GM21528 (cell line): ENCODE results near the gene SPAG16.

Source experiments
- ATAC-seq: cut with Tn5 transposase; IDR thresholded peaks from one replicate; pipeline ENCODE4 v1.9.1; 2021; ENCODE audit warnings: mild to moderate bottlenecking, moderate library complexity; ENCODE audit not compliant: unreplicated experiment, low FRiP score

The SPAG16 gene

DNA sequence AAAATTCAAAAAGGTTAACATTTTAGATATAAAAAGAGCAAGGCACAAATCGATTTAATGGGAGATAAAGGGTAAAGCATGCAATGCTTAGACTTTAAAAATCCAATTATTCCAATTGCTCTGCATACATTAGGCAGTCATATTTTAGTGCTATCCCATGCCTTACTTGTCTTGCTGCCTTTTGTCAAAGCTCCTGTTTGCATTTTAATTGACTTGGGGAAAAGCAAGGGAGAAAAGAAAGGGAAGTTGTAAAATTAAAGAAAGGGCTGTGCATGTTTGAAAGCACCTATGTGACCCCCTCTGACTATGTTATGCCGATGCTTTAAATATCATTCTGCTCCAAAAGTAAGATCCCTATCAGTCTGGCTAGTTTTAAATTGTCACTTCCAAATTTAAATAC is 932.9 kb downstream of the SPAG16 start:
- ATAC-seq = no peak

DNA sequence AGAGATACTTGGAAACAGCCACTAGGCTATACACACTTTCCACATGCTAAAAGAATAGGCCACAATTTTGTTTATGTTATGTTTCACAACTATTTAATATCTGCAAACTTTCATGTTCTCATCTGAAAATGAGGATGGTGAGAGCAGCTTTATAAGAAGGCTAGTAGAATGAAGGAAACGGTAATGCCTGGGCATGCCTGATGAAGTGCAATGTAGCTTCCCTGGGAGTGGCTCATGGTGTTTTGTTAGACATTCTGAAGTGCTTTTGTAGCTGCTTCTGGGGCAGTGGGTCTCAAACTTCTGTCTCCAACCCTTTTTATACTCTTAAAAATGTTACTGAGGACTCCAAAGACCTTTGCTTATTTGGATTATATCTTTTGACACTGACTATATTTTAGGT is 933.3 kb downstream of the SPAG16 start:
- no peak for ATAC-seq

DNA sequence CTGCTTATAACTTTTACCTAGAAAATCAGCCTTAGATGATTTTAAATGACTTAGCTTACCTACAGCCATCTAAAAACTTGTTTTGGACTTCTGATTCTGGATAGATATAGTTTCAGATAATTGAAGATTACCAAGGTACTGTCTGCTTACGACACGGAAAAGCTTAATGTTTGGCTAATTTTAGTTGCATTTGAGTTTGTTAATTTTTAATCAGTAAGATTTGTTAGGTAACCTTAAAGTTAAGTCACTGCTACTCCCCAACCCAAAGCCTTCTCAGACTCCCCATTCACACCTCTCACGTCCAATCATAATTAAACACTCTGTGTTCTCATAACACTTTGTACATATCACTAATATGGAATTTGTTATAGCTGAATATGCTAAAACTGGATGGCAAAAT is 936.0 kb downstream of the SPAG16 start:
- ATAC-seq = no peak

DNA sequence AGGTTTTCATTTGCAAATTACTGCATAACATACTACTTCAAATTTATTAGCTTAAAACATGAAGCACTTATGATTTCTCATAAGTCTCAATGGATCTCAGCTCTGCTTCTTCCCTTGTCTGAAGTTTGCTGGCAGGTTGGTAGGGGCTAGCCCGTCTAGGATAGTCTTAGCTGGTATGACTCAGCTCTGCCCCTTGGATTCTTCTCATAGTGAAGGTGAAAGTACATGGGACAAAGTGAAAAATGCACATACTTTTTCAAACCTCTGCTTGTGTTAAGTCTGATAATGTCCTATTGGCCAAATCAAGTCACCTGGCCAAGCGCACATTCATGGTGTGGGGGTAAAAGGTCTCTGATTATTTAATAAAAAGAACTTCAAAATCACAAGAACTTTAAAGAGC is 941.8 kb downstream of the SPAG16 start:
- ATAC-seq = no peak

DNA sequence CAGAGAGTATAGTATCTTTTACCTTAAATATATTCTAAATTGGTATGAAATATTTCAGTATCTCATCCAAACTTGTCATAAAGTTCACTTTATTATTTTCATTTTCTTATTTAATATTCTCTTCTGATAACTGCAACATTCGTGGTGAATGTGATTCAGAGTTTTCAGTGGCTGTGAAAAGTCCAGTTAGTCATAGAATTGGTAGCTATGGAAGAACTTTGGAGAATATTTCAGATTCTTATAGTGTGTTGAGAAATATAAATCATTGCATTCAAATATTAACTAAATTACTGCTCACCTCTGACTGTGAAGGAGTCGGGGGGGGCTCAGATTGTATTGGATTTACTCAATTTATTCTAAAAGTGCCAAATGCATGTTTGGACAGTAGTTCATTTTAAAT is 948.0 kb downstream of the SPAG16 start:
- no peak for ATAC-seq

DNA sequence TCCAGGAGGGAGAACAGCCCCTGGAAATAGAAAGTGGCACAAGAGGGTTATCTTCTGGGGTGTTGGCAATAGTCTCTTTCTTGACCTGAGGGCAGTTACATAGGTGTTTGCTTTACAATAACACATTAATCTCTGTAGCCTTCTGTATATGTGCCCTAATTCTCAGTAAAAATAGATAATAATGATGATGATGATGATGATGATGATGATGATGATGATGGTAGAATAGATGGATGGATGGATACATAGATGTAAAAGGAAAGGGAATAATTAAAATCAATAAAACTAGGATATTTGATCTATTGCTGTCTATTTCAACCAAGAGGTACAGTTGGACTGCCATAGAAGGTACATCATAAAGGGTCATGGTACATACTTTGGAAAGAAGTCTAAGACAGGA is 948.9 kb downstream of the SPAG16 start:
- no peak for ATAC-seq

DNA sequence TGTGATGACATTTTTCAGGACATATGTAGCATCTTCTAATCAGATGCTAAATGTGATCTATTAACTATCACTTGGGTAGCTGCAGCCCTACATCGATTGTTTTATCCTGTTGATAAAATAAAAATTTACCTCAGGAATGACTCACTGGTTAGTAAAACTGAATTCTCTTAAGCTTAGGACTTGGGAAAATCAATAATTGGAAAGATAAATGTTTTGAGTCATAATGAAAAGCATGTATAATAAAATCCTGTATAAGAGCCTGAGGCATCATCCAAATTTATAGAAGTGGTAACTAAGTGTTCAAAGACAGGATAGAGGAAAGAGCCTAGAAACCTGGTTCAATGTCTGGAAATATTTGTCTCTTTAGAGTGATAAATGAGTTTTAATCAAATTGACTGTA is 958.5 kb downstream of the SPAG16 start:
- no peak for ATAC-seq

DNA sequence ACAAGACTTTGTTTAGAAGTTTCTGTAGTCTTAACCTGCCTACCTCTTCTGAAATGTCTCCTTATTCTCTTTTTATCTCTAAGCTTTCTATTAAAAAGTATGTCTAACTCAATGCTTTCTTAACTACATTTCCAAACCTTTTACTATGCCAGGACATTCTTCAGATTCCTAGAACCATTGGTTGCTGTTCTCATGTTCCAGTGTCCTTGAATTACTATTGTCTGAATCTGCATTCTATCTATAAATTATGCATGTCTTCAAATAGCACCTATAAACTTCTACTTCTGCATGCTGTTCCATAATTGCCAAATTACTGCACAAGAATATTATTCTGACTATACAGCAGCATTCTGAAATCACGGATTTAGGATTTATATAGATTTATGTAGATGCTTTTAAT is 960.6 kb downstream of the SPAG16 start:
- ATAC-seq = no peak

DNA sequence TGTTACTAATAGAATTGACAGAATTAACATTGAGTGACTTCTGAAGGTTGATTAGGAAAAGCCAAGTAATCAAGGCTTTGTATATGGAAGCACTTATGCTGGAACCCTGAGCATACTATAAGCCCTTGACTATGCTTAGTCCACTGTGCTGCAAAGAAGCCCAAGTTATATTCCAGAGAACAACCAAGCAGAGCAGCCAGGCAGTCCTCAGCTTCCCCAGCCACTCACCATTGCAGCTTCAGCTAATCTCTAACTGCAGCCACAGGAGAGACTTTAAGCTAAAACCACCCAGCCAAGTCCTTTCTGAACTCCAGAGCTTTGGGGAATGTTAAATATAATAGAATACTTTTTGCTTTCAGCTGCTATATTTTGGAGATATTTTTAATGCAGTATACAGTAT is 962.2 kb downstream of the SPAG16 start:
- ATAC-seq = no peak

DNA sequence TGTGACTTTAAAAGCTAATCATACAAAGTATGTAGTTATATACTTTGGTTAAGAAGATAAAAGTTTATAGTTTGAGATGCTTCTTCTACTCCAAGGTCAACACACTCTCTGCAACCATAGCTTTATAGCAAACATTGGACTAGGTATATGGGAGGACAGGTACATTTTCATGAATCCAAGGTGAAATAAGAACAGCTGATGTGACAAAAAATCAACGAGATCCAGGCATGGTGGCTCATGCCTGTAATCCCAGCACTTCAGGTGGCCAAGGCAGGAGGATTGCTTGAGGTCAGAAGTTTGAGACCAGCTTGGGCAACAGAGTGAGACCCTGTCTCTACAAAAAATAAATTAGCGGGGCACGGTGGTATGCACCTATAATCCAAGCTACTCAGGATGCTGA is 963.3 kb downstream of the SPAG16 start:
- no peak for ATAC-seq

DNA sequence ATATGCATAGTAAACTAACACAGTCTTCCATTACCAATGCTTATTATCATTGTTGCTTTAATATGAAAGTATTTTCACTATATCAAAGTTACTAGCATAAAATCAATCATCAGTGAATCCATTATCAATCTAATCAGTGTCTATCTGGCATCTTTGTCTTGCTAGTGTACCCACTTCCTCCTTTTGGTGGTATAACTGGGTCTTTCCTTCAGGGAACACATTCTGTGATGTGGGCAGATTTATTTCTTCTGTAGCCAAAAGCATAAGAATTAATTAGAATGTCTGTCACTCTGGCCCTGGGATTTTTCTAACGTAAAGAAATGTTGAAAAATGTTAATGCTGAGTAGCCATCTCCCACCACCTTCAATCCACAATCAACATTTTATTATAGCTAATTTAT is 970.8 kb downstream of the SPAG16 start:
- no peak for ATAC-seq

DNA sequence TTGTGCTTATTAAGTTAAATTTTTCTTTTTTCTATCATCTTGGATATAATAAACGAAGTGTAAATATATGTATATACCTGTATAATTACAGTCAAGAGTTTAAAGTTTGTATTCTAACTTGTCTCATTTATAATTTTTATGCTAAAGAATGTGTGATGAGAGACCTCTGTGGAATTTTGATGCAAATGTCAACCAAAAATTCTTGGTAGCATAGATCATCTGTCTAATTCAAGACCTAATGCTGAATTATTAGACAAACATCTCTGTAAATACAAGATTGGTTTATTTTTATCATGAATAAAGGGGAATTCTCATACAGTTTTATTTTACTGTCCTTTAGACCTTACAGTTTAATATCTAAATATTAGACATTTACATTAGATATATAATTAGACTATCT is 977.4 kb downstream of the SPAG16 start:
- ATAC-seq = no peak

DNA sequence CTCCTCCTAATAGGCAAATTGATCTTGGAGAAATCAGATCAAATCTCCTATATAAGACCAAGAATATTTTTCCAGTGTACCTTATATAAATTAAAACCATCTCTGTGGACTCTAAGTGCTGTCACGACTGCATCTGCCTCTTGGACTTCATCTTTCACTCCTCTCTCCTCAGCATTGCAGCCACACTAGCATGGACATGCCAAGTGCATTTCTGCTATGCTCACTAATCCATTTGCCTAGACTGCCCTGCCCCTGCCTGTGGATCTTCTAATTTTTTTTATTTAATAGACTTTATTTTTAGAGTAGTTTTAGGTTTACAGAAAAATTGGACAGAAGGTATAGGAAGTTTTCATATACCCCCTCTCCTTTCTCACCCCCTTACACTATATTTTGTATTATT is 979.9 kb downstream of the SPAG16 start:
- ATAC-seq = no peak

DNA sequence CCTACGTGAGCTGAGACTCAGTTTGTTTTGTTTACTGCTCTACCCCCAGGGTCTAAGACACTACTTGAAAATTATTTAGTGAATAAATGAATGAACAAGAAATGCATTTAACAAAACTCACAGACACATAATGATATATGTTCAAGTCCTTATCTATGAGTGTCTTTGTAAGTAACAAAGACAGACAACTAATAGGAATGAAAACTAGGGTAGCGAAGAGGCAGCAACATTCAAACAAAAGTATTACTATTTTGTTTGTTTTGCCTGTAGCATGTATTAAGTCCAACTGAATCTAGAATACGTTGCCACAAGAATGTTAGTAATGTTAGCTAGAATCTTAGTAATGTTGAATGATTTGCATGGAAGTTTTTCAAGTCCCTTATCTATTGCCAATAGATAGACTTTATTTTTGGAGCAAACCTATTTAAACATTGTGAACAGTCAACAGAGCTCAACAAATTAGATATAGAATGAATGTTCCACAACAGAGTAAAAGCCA is 981.8 kb downstream of the SPAG16 start:
- no peak for ATAC-seq

DNA sequence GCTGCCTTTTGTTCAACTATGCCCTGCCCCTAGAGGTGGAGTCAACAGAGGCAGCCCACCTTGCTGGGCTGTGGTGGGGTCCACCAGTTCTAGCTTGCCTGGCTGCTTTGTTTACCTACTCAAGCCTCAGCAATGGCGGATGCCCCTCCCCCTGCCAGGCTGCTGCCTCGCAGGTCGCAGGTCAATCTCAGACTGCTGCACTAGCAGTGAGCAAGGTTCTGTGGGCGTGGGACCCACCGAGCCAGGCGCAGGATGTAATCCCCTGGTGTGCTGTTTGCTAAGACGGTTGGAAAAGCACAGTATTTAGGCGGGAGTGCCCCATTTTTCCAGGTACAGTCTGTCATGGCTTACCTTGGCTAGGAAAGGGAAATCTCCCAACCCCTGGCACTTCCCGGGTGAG is 993.6 kb downstream of the SPAG16 start:
- no peak for ATAC-seq

DNA sequence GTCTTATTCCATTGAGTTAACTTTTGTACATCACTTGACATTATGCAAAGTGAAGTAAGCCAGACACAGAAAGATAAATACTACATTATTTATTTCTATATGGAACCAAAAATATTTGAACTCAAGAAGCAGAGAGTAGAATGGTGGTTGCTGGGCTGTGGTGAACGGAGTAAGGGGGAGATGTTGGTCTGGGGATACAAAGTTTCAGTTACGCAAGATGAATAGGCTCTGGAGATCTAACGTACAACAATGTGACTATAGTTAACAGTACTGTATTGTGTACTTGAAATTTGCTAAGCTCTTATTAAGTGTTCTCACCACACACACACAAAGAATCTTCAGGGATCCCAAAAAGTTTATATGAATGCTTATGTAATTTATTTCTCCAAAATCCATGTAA is 1001.7 kb downstream of the SPAG16 start:
- ATAC-seq = no peak

DNA sequence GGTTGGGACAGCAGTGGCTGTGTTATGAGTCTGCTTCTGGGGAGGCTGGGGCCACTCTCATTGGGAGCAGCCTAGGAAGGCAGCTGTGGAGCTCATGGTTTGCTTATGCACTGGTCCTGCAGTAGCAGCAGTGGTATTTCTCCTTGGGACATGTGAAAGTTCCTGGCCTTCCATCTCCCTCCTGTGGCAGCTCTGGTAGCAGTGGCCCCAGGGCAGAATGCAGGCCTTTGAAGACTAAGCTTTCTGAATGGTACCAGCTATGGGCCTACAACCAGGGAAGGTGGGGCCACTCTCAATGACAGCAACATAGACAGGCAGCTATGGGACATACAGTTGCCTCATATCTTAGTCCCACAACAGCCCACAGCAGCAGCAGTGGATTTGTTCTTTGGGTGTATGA is 1009.3 kb downstream of the SPAG16 start:
- no peak for ATAC-seq

DNA sequence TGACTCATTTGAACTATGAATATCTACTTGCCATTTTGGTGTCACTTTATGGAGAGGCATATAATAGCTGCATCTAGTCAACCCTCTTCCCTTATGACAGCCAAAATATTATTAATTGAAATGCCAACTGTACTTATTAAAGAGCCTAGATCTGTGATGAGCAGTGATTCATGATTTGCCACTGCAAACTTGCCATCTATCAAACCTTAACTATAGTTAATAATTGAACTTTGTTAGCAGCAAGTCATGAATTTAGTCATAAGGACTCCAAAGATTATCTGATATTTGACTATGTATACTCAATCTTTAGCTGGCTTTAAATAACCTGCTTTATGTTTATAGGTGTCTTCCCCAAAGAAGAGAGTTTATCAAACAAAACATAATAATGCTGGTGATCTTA is 1010.2 kb downstream of the SPAG16 start:
- no peak for ATAC-seq

DNA sequence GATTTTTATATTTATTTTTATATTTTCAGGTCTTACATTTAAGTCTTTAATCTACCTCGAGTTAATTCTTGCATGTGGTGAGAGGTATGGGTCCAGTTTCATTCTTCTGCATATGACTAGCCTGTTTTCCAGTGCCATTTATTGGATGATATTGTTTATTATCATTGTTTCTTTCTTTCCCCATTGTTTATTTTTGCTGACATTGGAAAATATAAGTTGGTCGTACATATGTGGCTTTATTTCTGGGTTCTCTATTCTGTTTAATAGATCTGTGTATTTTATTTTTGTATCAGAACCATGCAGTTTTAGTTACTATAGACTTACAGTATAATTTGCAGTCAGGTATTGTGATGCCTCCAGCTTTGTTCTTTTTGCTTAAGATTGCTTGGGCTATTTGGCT is 1013.2 kb downstream of the SPAG16 start:
- ATAC-seq = no peak

DNA sequence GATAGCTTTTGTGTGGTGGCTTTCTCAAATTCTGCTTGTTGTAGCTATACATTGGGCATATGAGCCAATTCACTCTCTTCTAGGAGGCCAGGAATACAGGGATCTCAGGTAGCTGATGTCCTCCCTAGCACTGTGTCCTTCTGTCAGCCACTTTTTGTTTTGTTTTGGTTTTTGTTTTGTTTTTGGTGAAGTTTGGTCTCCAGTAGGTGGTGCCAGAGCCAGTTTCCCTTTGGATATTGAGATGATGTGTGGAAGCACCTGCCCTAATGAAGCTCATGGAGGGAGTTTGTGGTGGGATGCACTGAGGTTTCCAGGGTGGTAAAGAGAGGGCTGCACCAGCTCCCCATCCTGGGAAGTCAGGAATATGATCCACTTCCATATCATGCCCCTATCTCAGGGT is 1026.1 kb downstream of the SPAG16 start:
- peak; percentile 72 for ATAC-seq

DNA sequence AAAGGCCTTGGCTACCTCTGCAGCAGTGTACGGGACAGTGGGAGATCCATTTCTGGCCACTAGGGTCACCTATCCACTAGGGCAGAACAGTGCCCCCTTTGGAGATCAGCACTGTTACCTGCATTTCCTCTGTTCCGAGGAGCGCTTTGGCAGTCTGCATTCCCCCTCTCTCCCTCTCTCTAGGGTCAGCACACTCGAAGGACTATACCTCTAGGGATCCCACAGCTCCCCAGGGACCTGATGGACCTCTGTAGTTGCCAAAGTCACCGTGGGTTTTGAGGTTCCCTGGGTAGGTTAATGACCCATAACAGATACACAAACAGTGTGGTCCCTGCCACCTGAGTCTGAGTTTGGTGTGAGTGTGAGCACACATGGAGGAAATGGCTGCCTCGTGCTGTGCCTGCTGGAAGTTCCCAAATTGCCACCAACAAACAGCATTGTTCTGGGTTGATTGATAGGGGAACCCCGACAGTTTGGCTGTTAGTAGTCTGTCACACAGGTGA is 1026.8 kb downstream of the SPAG16 start:
- ATAC-seq = no peak

DNA sequence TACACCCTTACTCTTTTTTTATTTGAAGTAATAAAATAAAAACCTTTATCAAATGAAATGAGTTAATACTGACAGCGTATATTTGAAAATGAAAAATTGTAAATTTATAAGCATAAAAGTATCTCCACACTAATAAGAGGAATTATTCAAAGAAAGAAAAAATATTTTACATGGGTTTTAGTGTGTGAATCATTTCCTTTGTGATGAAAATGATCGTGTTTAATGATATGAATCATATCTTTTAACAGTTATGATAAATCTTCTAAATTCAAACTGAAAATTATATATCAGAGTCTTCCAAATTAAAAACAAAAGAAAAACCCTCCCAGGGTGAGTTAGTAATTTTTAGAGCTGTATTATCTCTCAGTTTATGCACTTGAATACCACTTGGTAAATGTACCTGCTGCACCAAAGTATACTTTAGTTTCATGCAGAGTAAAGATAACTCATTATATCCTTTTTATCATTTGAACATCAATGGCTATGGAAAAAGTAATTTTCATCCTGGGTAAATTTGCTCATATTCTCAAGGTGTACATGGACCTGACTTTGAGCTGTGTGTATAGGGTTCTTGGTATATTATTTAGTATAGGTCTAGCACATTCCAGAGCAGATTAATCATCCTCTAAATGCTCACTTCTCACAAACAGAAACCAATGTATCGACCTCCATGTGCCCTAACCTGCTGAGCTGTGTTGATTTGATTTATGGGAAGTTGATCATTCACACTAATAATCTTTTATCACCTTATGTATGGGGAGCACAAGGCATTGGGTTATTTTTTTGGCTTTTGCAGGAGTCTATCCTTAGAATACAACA is 1027.9 kb downstream of the SPAG16 start:
- no peak for ATAC-seq
